HFFc6 (cell line): Measurements from ENCODE around the gene USP12. TPM values are rescaled to one million over a fixed set of nuclear protein-coding genes. Genes with fewer than 3 reads are reported as not detected.

Experiments
- DNase-seq: peaks from one replicate; pipeline ENCODE4 v3.0.0-alpha.2; 2018
- H3K27ac Mint-ChIP-seq: 2 replicates; pipeline ENCODE4 v1.8.0; 2020; ENCODE audit warnings: mild to moderate bottlenecking, mixed read lengths
- H3K27me3 Mint-ChIP-seq: 2 replicates; pipeline ENCODE4 v1.8.0; 2021; ENCODE audit warnings: mild to moderate bottlenecking, moderate library complexity, mixed read lengths; ENCODE audit not compliant: insufficient read depth
- H3K36me3 Mint-ChIP-seq: 2 replicates; pipeline ENCODE4 v1.8.0; 2021; ENCODE audit warnings: low read depth, mixed read lengths
- H3K4me1 Mint-ChIP-seq: 2 replicates; pipeline ENCODE4 v1.8.0; 2020; ENCODE audit warnings: low read depth, mixed read lengths
- H3K4me3 Mint-ChIP-seq: 2 replicates; pipeline ENCODE4 v1.8.0; 2020; ENCODE audit warnings: mild to moderate bottlenecking, moderate library complexity, mixed read lengths
- H3K9me3 Mint-ChIP-seq: 2 replicates; pipeline ENCODE4 v1.8.0; 2020; ENCODE audit warnings: mild to moderate bottlenecking, mixed read lengths
- CTCF ChIP-seq: fragments of 200-600 bp; sonication (generic); IDR thresholded peaks from 2 replicates; pipeline ENCODE4 v1.5.0; 2021; ENCODE audit warnings: antibody characterized with exemption, mild to moderate bottlenecking
- total RNA-seq, 6 experiments: library from RNA; stranded (reverse); fragmentation: NEBNext Ultra II Directional; extraction: Animal tissue kit (Norgen Biotek cat#: 25700); gene quantifications; 2 replicates in 1 of 6; 3 replicates in 5 of 6; pipeline ENCODE4 v1.2.3, GENCODE V29; 2021

The USP12 gene
- total RNA-seq, 6 experiments from 2014 or later: 20.0 to 25.2 (median 22.7) TPM

DNA sequence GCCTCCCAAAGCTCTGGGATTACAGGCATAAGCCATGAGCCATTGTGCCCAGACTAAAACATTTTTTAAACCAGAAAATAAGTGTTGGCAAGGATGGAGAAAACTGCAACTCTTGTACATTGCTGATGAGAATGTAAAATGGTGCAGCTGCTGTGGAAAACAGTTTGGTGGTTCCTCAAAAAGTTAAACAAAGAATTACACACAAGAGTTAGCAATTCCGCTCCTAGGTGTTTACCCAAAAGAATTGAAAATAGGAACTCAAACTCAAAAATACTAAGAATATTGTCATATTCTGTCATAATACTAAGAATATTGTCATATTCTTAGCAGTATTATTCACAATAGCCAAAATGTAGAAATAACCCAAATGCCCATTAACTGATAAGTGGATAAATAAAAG is 39.7 kb upstream of the USP12 start:
- H3K27ac Mint-ChIP-seq: no peak overlapping the region; the same call in 1 of the 2 replicates
- peaks cover 5% of the 10 kb centered on the region for H3K27me3 Mint-ChIP-seq
- DNase-seq: no peak
- H3K9me3 Mint-ChIP-seq: no peaks in the 10 kb centered on the region
- H3K4me3 Mint-ChIP-seq: no peak overlapping the region
- TF ChIP-seq CTCF: no peak
- peaks cover 14% of the 10 kb centered on the region for H3K4me1 Mint-ChIP-seq
- no peaks in the 10 kb centered on the region for H3K36me3 Mint-ChIP-seq

DNA sequence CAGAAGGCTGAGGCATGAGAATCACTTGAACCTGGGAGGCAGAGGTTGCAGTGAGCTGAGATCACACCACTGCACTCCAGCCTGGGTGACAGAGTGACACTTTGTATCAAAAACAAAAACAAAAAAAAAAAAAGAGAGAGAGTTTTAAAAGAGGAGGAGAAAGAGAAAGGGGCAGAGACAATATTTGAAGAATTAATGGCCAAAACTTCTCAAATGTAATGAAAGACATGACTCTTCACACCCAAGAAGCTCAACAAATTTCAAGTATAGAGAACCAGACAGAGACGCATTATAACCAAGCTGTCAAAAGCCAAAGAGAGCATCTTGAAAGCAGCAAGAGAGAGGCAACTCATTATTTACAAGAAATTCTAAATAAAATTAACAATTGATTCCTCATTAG is 36.9 kb upstream of the USP12 start:
- Mint-ChIP-seq H3K27ac (no peak overlapping the region), H3K4me1 (peaks cover 19% of the 10 kb centered on the region), H3K4me3 (no peak overlapping the region), H3K27me3 (peaks cover 4% of the 10 kb centered on the region), H3K9me3 (no peaks in the 10 kb centered on the region), H3K36me3 (no peaks in the 10 kb centered on the region)
- no peak for TF ChIP-seq CTCF
- DNase-seq: no peak

GRCh38 chr13:27203854-27204253 is 32.2 kb upstream of the USP12 start:
- peaks cover 4% of the 10 kb centered on the region for H3K27me3 Mint-ChIP-seq
- TF ChIP-seq CTCF: peak; percentile 66
- peaks cover 34% of the 10 kb centered on the region for H3K4me1 Mint-ChIP-seq
- H3K27ac Mint-ChIP-seq: no peak overlapping the region
- no peaks in the 10 kb centered on the region for H3K36me3 Mint-ChIP-seq
- H3K4me3 Mint-ChIP-seq: no peak overlapping the region
- no peaks in the 10 kb centered on the region for H3K9me3 Mint-ChIP-seq
- DNase-seq: peak; percentile 16

- no peak for TF ChIP-seq CTCF
Measured at GRCh38 chr13:27203186-27203585, 31.6 kb upstream of the USP12 start.

GRCh38 chr13:27201661-27202060 is 30.1 kb upstream of the USP12 start:
- Mint-ChIP-seq H3K4me3 (no peak overlapping the region), H3K36me3 (peaks cover 8% of the 10 kb centered on the region; the same call in 1 of the 2 replicates), H3K27me3 (peaks cover 2% of the 10 kb centered on the region; the same call in 1 of the 2 replicates), H3K9me3 (peaks cover 6% of the 10 kb centered on the region; the same call in 1 of the 2 replicates), H3K4me1 (peaks cover 34% of the 10 kb centered on the region), H3K27ac (peak overlapping the region; percentile 36; the same call in 1 of the 2 replicates)
- TF ChIP-seq CTCF: no peak
- peak; percentile 35 for DNase-seq

More at GRCh38 chr13:27203186-27203585, 31.6 kb upstream of the USP12 start:
- H3K9me3 Mint-ChIP-seq: peaks cover under 1% of the 10 kb centered on the region; the same call in 1 of the 2 replicates
- no peak overlapping the region for H3K27ac Mint-ChIP-seq
- H3K4me3 Mint-ChIP-seq: no peak overlapping the region
- no peak for DNase-seq
- H3K4me1 Mint-ChIP-seq: peaks cover 34% of the 10 kb centered on the region
- peaks cover 2% of the 10 kb centered on the region; the same call in 1 of the 2 replicates for H3K36me3 Mint-ChIP-seq
- peaks cover 4% of the 10 kb centered on the region for H3K27me3 Mint-ChIP-seq
